ENCODE data around the gene PANK1. TPM values are rescaled to one million over a fixed set of nuclear protein-coding genes. Genes with fewer than 3 reads are reported as not detected.

Gene PANK1
- total RNA-seq, 1 donor from 2014 or later, result 38.0 TPM

DNA sequence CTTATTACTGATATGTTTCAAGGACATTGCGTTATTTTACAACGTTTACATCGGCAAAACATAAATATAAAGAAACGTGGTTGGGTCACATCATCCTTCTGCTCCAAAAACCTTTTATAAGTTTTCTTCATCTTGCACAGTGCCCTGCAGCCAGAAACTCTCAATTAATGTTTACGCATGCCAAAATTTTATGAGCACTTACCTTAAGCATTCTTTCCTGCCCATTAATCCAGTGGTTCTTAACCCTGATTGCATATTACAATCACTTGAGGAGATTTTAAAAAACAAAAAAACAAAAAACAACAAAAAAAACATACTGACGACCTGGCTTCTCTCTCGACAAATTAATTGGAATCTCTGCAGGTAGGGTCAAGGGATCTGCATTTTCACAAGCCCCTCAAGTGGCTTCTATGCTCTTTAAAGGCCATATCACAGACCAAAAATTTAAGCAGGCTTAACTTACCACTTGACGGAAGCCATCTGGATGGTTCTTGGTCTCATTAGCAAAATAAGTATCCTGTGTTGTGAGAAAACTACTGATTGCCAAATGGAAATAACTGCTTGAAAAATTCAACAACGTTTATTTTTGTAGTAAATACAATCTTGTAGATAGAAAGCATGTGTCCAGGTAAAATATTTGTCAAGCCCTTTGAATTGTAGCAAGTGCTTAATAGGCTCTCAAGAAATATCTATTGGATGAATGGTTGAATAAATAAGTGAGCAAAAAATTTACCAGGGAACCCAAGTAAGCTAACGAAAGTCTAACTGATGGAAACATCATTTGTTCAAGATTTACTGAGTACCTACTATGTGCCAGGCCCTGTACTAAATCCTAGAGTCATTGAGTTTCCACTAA, 78.7 kb downstream of the PANK1 start:
- Mint-ChIP-seq H3K4me1 (no peaks in the 10 kb centered on the region), H3K27ac (no peak overlapping the region), H3K4me3 (no peak overlapping the region), H3K27me3 (ENCODE audit: insufficient read depth, low read depth) (peaks cover under 1% of the 10 kb centered on the region), H3K9me3 (no peaks in the 10 kb centered on the region), H3K36me3 (no peaks in the 10 kb centered on the region)
- H3K9me3 ChIP-seq (ENCODE audit: low read depth), result no peaks in the 10 kb centered on the region
- no peaks in the 10 kb centered on the region for H4K20me1 ChIP-seq (ENCODE audit: low read depth)
- no peaks in the 10 kb centered on the region for H3K4me1 ChIP-seq
- no peak for DNase-seq (ENCODE audit: low spot score)
- no peak for TF ChIP-seq EZH2phosphoT487 (IDR thresholded peaks at IDR 0.05)
- TF ChIP-seq, protein P1, sequence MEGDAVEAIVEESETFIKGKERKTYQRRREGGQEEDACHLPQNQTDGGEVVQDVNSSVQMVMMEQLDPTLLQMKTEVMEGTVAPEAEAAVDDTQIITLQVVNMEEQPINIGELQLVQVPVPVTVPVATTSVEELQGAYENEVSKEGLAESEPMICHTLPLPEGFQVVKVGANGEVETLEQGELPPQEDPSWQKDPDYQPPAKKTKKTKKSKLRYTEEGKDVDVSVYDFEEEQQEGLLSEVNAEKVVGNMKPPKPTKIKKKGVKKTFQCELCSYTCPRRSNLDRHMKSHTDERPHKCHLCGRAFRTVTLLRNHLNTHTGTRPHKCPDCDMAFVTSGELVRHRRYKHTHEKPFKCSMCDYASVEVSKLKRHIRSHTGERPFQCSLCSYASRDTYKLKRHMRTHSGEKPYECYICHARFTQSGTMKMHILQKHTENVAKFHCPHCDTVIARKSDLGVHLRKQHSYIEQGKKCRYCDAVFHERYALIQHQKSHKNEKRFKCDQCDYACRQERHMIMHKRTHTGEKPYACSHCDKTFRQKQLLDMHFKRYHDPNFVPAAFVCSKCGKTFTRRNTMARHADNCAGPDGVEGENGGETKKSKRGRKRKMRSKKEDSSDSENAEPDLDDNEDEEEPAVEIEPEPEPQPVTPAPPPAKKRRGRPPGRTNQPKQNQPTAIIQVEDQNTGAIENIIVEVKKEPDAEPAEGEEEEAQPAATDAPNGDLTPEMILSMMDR (IDR thresholded peaks at IDR 0.05), result no peak
- TF ChIP-seq EZH2 (IDR thresholded peaks at IDR 0.05), result no peak
- no peak overlapping the region for H3K9ac ChIP-seq
- no peaks in the 10 kb centered on the region for H3F3A ChIP-seq (ENCODE audit: low read depth)
- no peaks in the 10 kb centered on the region for H3K27me3 ChIP-seq
- no peak overlapping the region for H3K4me2 ChIP-seq
- H3K36me3 ChIP-seq, result no peaks in the 10 kb centered on the region
- no peaks in the 10 kb centered on the region for H3K79me2 ChIP-seq (ENCODE audit: low read depth)
- no peak overlapping the region for H3K4me3 ChIP-seq
- no peak overlapping the region for H2AFZ ChIP-seq (replicated peaks)
- no peak overlapping the region for H3K27ac ChIP-seq

DNA sequence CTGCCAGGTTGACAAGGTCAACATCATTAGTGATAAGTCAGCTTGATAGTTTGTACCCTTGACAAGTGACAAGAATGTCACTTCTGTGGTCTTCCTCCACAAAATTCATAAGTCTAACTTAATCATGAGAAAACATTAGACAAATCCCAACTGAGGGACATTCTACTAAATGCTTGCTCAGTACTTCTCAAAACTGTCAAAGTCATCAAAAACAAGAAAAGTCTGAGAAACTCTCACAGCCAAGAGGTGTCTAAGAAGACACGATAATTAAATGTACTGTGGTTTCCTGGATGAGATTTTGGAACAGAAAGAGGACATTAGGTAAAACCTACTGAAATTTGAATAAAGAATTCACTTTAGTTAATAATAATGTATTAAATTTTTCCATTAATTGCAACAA, 79.9 kb downstream of the PANK1 start:
- TF ChIP-seq EZH2phosphoT487 (IDR thresholded peaks at IDR 0.05) (no peak), EZH2 (IDR thresholded peaks at IDR 0.05) (no peak)
- TF ChIP-seq, protein P1 (IDR thresholded peaks at IDR 0.05), result no peak
- H3K4me1 Mint-ChIP-seq, result no peaks in the 10 kb centered on the region

GRCh38 chr10:89563861-89564478, 81.1 kb downstream of the PANK1 start:
- no peaks in the 10 kb centered on the region for H3K27me3 ChIP-seq
- Mint-ChIP-seq H3K36me3 (no peaks in the 10 kb centered on the region), H3K4me3 (no peak overlapping the region), H3K27me3 (ENCODE audit: insufficient read depth, low read depth) (peaks cover 4% of the 10 kb centered on the region), H3K27ac (no peak overlapping the region), H3K9me3 (no peaks in the 10 kb centered on the region), H3K4me1 (no peaks in the 10 kb centered on the region)
- no peak overlapping the region for H3K27ac ChIP-seq
- no peaks in the 10 kb centered on the region for H3F3A ChIP-seq (ENCODE audit: low read depth)
- H2AFZ ChIP-seq (replicated peaks), result no peak overlapping the region
- H3K4me2 ChIP-seq, result no peak overlapping the region
- H3K9me3 ChIP-seq (ENCODE audit: low read depth), result no peaks in the 10 kb centered on the region
- no peaks in the 10 kb centered on the region for H3K36me3 ChIP-seq
- no peaks in the 10 kb centered on the region for H3K79me2 ChIP-seq (ENCODE audit: low read depth)
- TF ChIP-seq, protein P1 (IDR thresholded peaks at IDR 0.05), result peak; percentile 82
- no peak for TF ChIP-seq EZH2 (IDR thresholded peaks at IDR 0.05)
- DNase-seq (ENCODE audit: low spot score), result peak; percentile 55
- no peak overlapping the region for H3K4me3 ChIP-seq
- H3K4me1 ChIP-seq, result no peaks in the 10 kb centered on the region
- no peaks in the 10 kb centered on the region for H4K20me1 ChIP-seq (ENCODE audit: low read depth)
- no peak overlapping the region for H3K9ac ChIP-seq

More for the DNA sequence above, 79.9 kb downstream of the PANK1 start:
- H3K36me3 ChIP-seq, result no peaks in the 10 kb centered on the region
- DNase-seq (ENCODE audit: low spot score), result no peak
- peaks cover 2% of the 10 kb centered on the region for H3K27me3 Mint-ChIP-seq (ENCODE audit: insufficient read depth, low read depth)
- H2AFZ ChIP-seq (replicated peaks), result no peak overlapping the region
- no peak overlapping the region for H3K27ac ChIP-seq
- no peak overlapping the region for H3K4me3 ChIP-seq
- no peaks in the 10 kb centered on the region for H3K79me2 ChIP-seq (ENCODE audit: low read depth)
- H3K9me3 ChIP-seq (ENCODE audit: low read depth), result no peaks in the 10 kb centered on the region
- no peaks in the 10 kb centered on the region for H3K4me1 ChIP-seq
- no peaks in the 10 kb centered on the region for H3K9me3 Mint-ChIP-seq
- no peak overlapping the region for H3K9ac ChIP-seq
- H3K27ac Mint-ChIP-seq, result no peak overlapping the region
- no peak overlapping the region for H3K4me3 Mint-ChIP-seq
- no peaks in the 10 kb centered on the region for H3K36me3 Mint-ChIP-seq
- H3F3A ChIP-seq (ENCODE audit: low read depth), result no peaks in the 10 kb centered on the region
- no peak overlapping the region for H3K4me2 ChIP-seq
- H3K27me3 ChIP-seq, result no peaks in the 10 kb centered on the region
- no peaks in the 10 kb centered on the region for H4K20me1 ChIP-seq (ENCODE audit: low read depth)
